ENCODE results near the gene SHOX. TPM values are rescaled to one million over a fixed set of nuclear protein-coding genes. Genes with fewer than 3 reads are reported as not detected.
"Not testable (repeated sequence)": the region's sequence is repeated elsewhere in the genome, so short reads cannot be mapped to it uniquely, and the experiment has no call there.

The SHOX gene
- total RNA-seq, 2 donors from 2014 or later, result not detected

- H3K9ac ChIP-seq (ENCODE audit: extremely low read depth, low read length, poor library complexity, severe bottlenecking), result no peak overlapping the region
- TF ChIP-seq CTCF (conservative IDR thresholded peaks at IDR 0.05), result no peak
- H3K36me3 Mint-ChIP-seq (ENCODE audit: low read depth), result no peaks in the 10 kb centered on the region
- peaks cover 97% of the 10 kb centered on the region for H3K27me3 Mint-ChIP-seq (ENCODE audit: insufficient read depth)
- 25 to 31% methylated on average over 7 to 8 of the region's 11 CpGs for WGBS, 2 experiments (ENCODE audit: insufficient coverage in 1 of 2, insufficient read length in 1 of 2)
- H3K4me1 ChIP-seq (ENCODE audit: control insufficient read depth, insufficient read depth, low read length), result no peaks in the 10 kb centered on the region
- H3K4me3 ChIP-seq (ENCODE audit: low read length), result no peak overlapping the region
- peak; percentile 4 for DNase-seq
- no peaks in the 10 kb centered on the region for H3K9me3 Mint-ChIP-seq
- peaks cover 99% of the 10 kb centered on the region for H3K27me3 ChIP-seq (ENCODE audit: control insufficient read depth, insufficient read depth, low read length, poor library complexity, severe bottlenecking)
- no peak overlapping the region for H3K27ac Mint-ChIP-seq
- no peak overlapping the region for H3K4me3 Mint-ChIP-seq
- peaks cover 3% of the 10 kb centered on the region for H3K4me1 Mint-ChIP-seq
- H3K36me3 ChIP-seq (ENCODE audit: control insufficient read depth, insufficient read depth, low read length), result no peaks in the 10 kb centered on the region
- no peaks in the 10 kb centered on the region for H3K9me3 ChIP-seq (ENCODE audit: control insufficient read depth, low read length)
- no peak overlapping the region for H3K27ac ChIP-seq (ENCODE audit: low read depth, low read length)
Observed at GRCh38 chrX:621705-622503, 8.7 kb upstream of the SHOX start.

- H3K4me3 ChIP-seq (ENCODE audit: low read length); DNase-seq; H3K4me3 Mint-ChIP-seq; H3K36me3 ChIP-seq (ENCODE audit: control insufficient read depth, insufficient read depth, low read length); H3K4me1 ChIP-seq (ENCODE audit: control insufficient read depth, insufficient read depth, low read length); H3K36me3 Mint-ChIP-seq (ENCODE audit: low read depth); H3K9me3 ChIP-seq (ENCODE audit: control insufficient read depth, low read length); H3K9me3 Mint-ChIP-seq; H3K9ac ChIP-seq (ENCODE audit: extremely low read depth, low read length, poor library complexity, severe bottlenecking); H3K4me1 Mint-ChIP-seq; H3K27ac Mint-ChIP-seq; H3K27ac ChIP-seq (ENCODE audit: low read depth, low read length): not testable (repeated sequence)
- 55 to 72% methylated on average over 3 of the region's 3 CpGs for WGBS, 2 experiments (ENCODE audit: insufficient coverage in 1 of 2, insufficient read length in 1 of 2)
- peaks cover 99% of the 10 kb centered on the region for H3K27me3 ChIP-seq (ENCODE audit: control insufficient read depth, insufficient read depth, low read length, poor library complexity, severe bottlenecking)
- H3K27me3 Mint-ChIP-seq (ENCODE audit: insufficient read depth), result peaks cover 97% of the 10 kb centered on the region
Observed at GRCh38 chrX:622802-623201, 7.8 kb upstream of the SHOX start.

- Histone ChIP-seq H3K27me3 (ENCODE audit: control insufficient read depth, insufficient read depth, low read length, poor library complexity, severe bottlenecking) (peaks cover 99% of the 10 kb centered on the region), H3K36me3 (ENCODE audit: control insufficient read depth, insufficient read depth, low read length) (no peaks in the 10 kb centered on the region), H3K9ac (ENCODE audit: extremely low read depth, low read length, poor library complexity, severe bottlenecking) (no peak overlapping the region), H3K9me3 (ENCODE audit: control insufficient read depth, low read length) (no peaks in the 10 kb centered on the region), H3K27ac (ENCODE audit: low read depth, low read length) (no peak overlapping the region), H3K4me1 (ENCODE audit: control insufficient read depth, insufficient read depth, low read length) (no peaks in the 10 kb centered on the region), H3K4me3 (ENCODE audit: low read length) (no peak overlapping the region)
- no peaks in the 10 kb centered on the region for H3K36me3 Mint-ChIP-seq (ENCODE audit: low read depth)
- peaks cover 97% of the 10 kb centered on the region for H3K27me3 Mint-ChIP-seq (ENCODE audit: insufficient read depth)
- H3K9me3 Mint-ChIP-seq, result no peaks in the 10 kb centered on the region
- TF ChIP-seq CTCF (conservative IDR thresholded peaks at IDR 0.05), result no peak
- H3K4me3 Mint-ChIP-seq, result peak overlapping the region; percentile 39
- H3K27ac Mint-ChIP-seq, result no peak overlapping the region
- WGBS, 2 experiments (ENCODE audit: insufficient coverage in 1 of 2, insufficient read length in 1 of 2), result 0 to 4% methylated on average over 4 to 6 of the region's 6 CpGs
- peaks cover 6% of the 10 kb centered on the region for H3K4me1 Mint-ChIP-seq
- DNase-seq, result no peak
Observed at GRCh38 chrX:623268-623598, 7.4 kb upstream of the SHOX start.

Measured in endodermal cell (in vitro differentiated cells).